ENCODE measurements around the gene COG5. TPM values are rescaled to one million over a fixed set of nuclear protein-coding genes. Genes with fewer than 3 reads are reported as not detected.

COG5 gene
- total and polyA plus RNA-seq, 2 of the 8 experiments (the other 6 are each of a cell fraction or from before 2014, with no cell fraction given) = 10.5 to 28.1 TPM

DNA sequence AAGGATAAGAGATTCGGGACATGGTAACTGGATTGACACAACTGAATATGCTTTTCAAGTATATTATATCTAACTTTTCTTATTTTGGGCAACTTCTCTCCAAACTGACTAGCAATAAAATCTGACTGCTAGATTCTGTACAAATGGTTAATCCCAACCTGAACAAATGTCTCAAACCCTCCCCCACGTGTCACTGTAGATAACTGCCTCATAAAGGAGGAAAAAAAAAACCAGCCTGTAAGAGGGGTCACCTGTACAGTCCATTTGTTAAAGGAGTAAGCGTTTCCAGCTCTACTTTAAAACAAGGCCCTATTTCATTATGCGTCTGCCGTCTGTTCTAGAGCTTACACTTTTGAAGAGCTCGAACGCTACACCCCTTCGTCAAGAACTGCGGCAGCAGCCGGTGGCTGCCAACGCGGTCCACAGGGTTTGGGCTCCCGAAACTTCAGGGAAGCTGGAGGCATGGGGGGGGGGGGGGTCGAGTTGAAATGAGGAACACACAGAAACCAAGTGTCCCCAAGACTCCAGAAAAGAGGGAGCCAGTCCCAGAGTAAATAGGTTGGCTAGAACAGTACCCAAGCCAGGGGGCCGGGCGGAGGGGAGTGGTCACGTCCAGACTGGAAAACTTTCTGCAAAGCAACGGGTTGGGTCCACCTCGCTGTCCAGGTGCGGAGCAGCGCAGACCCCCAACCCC lies 492 bp downstream of the COG5 start:
- H3K23me2 ChIP-seq (ENCODE audit: low read depth, low read length) = peaks cover 3% of the 10 kb centered on the region; the same call in 1 of the 2 replicates
- 9% methylated on average over 19 of the region's 21 CpGs; no CpG with 5 or more reads in 1 of the 2 experiments for whole genome bisulfite sequencing, 2 experiments (ENCODE audit: extremely low coverage in 1 of 2, insufficient coverage in 1 of 2, insufficient read length in 1 of 2, insufficient replicate concordance in 2 of 2, low coverage in 1 of 2, low lambda C conversion rate in 2 of 2, missing lambda C conversion rate in 1 of 2)
- H3K27ac ChIP-seq (ENCODE audit: low read depth, low read length) = peak overlapping the region; percentile 97
- ChIA-PET CTCF (ENCODE audit: partially characterized antibody) (interaction anchor here (0.7 to 1.0 kb wide), 3 partner anchors 84 to 662 kb away, joined by 3 read pairs; no protein-coding TSS in a partner anchor), POLR2A (ENCODE audit: partially characterized antibody) (interaction anchor here (0.9 to 2.9 kb wide), 9 partner anchors 9 to 180 kb away, joined by 3 to 21 read pairs (median 5); partner anchors contain the start of genes BCAP29 and CBLL1)
- no peaks in the 10 kb centered on the region for H3K27me3 ChIP-seq (replicated peaks in 1 of 4; ENCODE audit: control insufficient read depth in 3 of 4, extremely low read depth in 1 of 4, insufficient read depth in 3 of 4, low read length in 3 of 4)
- H3K4ac ChIP-seq (replicated peaks; ENCODE audit: insufficient read length, low read depth, low read length) = peak overlapping the region; percentile 57
- H2BK20ac ChIP-seq (ENCODE audit: low read length) = no peak overlapping the region
- H4K8ac ChIP-seq (ENCODE audit: extremely low read depth, insufficient read depth, low read length) = peak overlapping the region; percentile 98
- peak overlapping the region; percentile 86 for H3K56ac ChIP-seq (replicated peaks; ENCODE audit: insufficient read length, low read depth, low read length)
- no peak overlapping the region for H2BK120ac ChIP-seq (replicated peaks; ENCODE audit: low read depth, low read length)
- H2BK12ac ChIP-seq (ENCODE audit: low read depth, low read length) = no peak overlapping the region
- peak overlapping the region; percentile 72 to 79 for H3K4me2 ChIP-seq (ENCODE audit: insufficient read depth in 1 of 2, low read depth in 2 of 2, low read length in 2 of 2)
- peak overlapping the region; percentile 44 for H4K91ac ChIP-seq (replicated peaks; ENCODE audit: insufficient read length, low read length)
- H3K14ac ChIP-seq (ENCODE audit: insufficient read length) = no peak overlapping the region
- peak overlapping the region; percentile 90 to 94 (median 94) for H3K9ac ChIP-seq (replicated peaks in 1 of 4; ENCODE audit: extremely low read depth in 1 of 4, low read depth in 3 of 4, low read length in 3 of 4)
- H3K23ac ChIP-seq (ENCODE audit: insufficient read length) = no peak overlapping the region
- H2AK5ac ChIP-seq (ENCODE audit: low read depth, low read length) = no peak overlapping the region
- peak overlapping the region; percentile 76 for H2BK5ac ChIP-seq (ENCODE audit: low read depth, low read length)
- H3K18ac ChIP-seq (ENCODE audit: extremely low read depth, low read length) = peak overlapping the region; percentile 97; the same call in 1 of the 2 replicates
- peaks cover 0 to 3% (median 0%) of the 10 kb centered on the region in 4 experiments; a peak in 2 of 7 replicates for H3K4me1 ChIP-seq (replicated peaks in 1 of 4; ENCODE audit: control insufficient read depth in 3 of 4, insufficient read depth in 4 of 4, low read length in 3 of 4)
- DNase-seq (ENCODE audit: low read depth in 1 of 2, low spot score in 2 of 2) (no peak), FAIRE-seq (no peak)
- peak overlapping the region; percentile 80 to 99 (median 94) for H3K4me3 ChIP-seq (ENCODE audit: extremely low read depth in 1 of 4, insufficient read depth in 2 of 4, low read depth in 3 of 4, low read length in 4 of 4)
- no peak overlapping the region for H2BK15ac ChIP-seq (ENCODE audit: low read length)
- H3K36me3 ChIP-seq (ENCODE audit: control insufficient read depth in 2 of 4, insufficient read depth in 4 of 4, low read length in 3 of 4) = peaks cover 0 to 2% (median under 1%) of the 10 kb centered on the region in 4 experiments; a peak in 2 of 8 replicates
- peaks cover 3% of the 10 kb centered on the region; the same call in 1 of the 2 replicates for H3K79me1 ChIP-seq (ENCODE audit: low read depth, low read length)
- H3K9me3 ChIP-seq (ENCODE audit: insufficient read depth in 2 of 2, low read depth in 1 of 2, low read length in 1 of 2) = no peaks in the 10 kb centered on the region
- H3K79me2 ChIP-seq (ENCODE audit: control insufficient read depth in 1 of 2, insufficient read depth in 2 of 2, low read length in 2 of 2) = peaks cover 0 to 58% of the 10 kb centered on the region in 2 experiments; a peak in 3 of 4 replicates
- H4K20me1 ChIP-seq (replicated peaks in 1 of 2; ENCODE audit: control insufficient read depth in 1 of 2, insufficient read depth in 2 of 2, low read length in 2 of 2) = peaks cover 0 to 3% of the 10 kb centered on the region in 2 experiments
- peak overlapping the region; percentile 90 for H4K5ac ChIP-seq (ENCODE audit: insufficient read length, low read depth, low read length)
- peak overlapping the region; percentile 96; the same call in 1 of the 2 replicates for H2AFZ ChIP-seq (ENCODE audit: low read length)
- TF ChIP-seq CHD2 (IDR thresholded peaks at IDR 0.05; ENCODE audit: low read length) = no peak
- TF ChIP-seq SIX5 (IDR thresholded peaks at IDR 0.05; ENCODE audit: low read depth, low read length) = no peak
- no peak for TF ChIP-seq RAD21 (IDR thresholded peaks at IDR 0.05 in 1 of 2, conservative IDR thresholded peaks at IDR 0.05 in 1 of 2; ENCODE audit: low read depth in 2 of 2, low read length in 2 of 2)
- TF ChIP-seq YY1 (IDR thresholded peaks at IDR 0.05; ENCODE audit: low read depth, low read length) = no peak
- no peak for TF ChIP-seq SP2 (IDR thresholded peaks at IDR 0.05; ENCODE audit: low read length)
- TF ChIP-seq ZNF274 (IDR thresholded peaks at IDR 0.05; ENCODE audit: borderline replicate concordance, extremely low read depth, low read length) = no peak
- TF ChIP-seq SAP30 (IDR thresholded peaks at IDR 0.05; ENCODE audit: insufficient read depth, insufficient replicate concordance, low read length) = no peak
- no peak for TF ChIP-seq RBBP5 (IDR thresholded peaks at IDR 0.05; ENCODE audit: borderline replicate concordance, low read depth, low read length)
- TF ChIP-seq EP300 (IDR thresholded peaks at IDR 0.05; ENCODE audit: borderline replicate concordance in 1 of 2, low read depth in 2 of 2, low read length in 2 of 2) = no peak
